ENCODE measurements around the gene PGAM2.
A peak's percentile ranks its signal among the peaks of the same experiment; 100 is the strongest.
"Not testable (repeated sequence)": the region's sequence is repeated elsewhere in the genome, so short reads cannot be mapped to it uniquely, and the experiment has no call there.

PGAM2 gene

GRCh38 chr7:44018857-44019807 is 46.2 kb downstream of the PGAM2 start:
- peak; percentile 91 for DNase-seq

DNA sequence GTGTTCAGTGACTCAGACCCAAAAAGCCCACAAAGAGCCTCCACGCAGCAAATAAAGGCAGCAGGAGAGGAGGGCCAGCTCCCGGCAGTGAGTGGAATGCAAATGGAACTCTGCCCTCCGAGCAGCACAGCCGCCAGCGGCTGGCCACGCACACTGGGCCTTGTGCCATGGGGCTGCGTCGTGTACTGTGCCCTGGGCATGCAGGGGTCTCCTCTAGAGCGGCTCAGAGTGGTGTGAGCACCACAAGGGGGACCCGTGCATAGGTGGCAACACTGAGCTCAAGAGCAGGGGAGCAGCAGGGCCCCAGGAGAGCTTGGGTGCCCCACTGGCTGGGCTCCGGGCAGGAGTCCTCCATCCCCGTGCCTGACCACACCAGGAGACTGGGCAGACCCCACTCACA is 50.3 kb downstream of the PGAM2 start:
- not testable (repeated sequence) for DNase-seq

Data from NCI-H446 treated with DMSO at 0.1 percent for 48 hours (cell line).